Osteoblast (primary cell): ENCODE data around the gene GLP1R. TPM values are rescaled to one million over a fixed set of nuclear protein-coding genes. Genes with fewer than 3 reads are reported as not detected.

ENCODE experiments used
- DNase-seq: peaks from one replicate; pipeline ENCODE4 v3.0.0; 2011; ENCODE audit warnings: low spot score, mixed read lengths; ENCODE audit not compliant: insufficient read length; ENCODE audit errors: missing footprints
- H2AFZ ChIP-seq: 2 replicates; pipeline ENCODE4 v1.6.0; 2011; ENCODE audit warnings: mild to moderate bottlenecking, low read length
- H3K27ac ChIP-seq: 2 replicates; pipeline ENCODE4 v1.5.1; 2011; ENCODE audit warnings: mild to moderate bottlenecking, low read depth, low read length, moderate library complexity
- H3K27me3 ChIP-seq: 2 replicates; pipeline ENCODE4 v1.6.0; 2012; ENCODE audit warnings: mild to moderate bottlenecking, control low read depth, inconsistent platforms, low read length, moderate library complexity; ENCODE audit not compliant: insufficient read depth
- H3K36me3 ChIP-seq: 2 replicates; pipeline ENCODE4 v1.5.1; 2011; ENCODE audit warnings: mild to moderate bottlenecking, low read length, control low read depth, moderate library complexity; ENCODE audit not compliant: insufficient read depth
- H3K4me1 ChIP-seq: 2 replicates; pipeline ENCODE4 v1.5.1; 2011; ENCODE audit warnings: mild to moderate bottlenecking, low read length, control low read depth, moderate library complexity; ENCODE audit not compliant: insufficient read depth
- H3K4me2 ChIP-seq: 2 replicates; pipeline ENCODE4 v1.6.0; 2011; ENCODE audit warnings: mild to moderate bottlenecking, low read length; ENCODE audit not compliant: insufficient read depth
- H3K4me3 ChIP-seq: fragments of 200-600 bp; sonication (generic); 3 replicates; pipeline ENCODE4 v1.5.1; 2012; ENCODE audit warnings: mild to moderate bottlenecking, low read length, inconsistent platforms; ENCODE audit not compliant: insufficient read depth
- H3K79me2 ChIP-seq: 2 replicates; pipeline ENCODE4 v1.6.0; 2012; ENCODE audit warnings: mild to moderate bottlenecking, low read length, control low read depth, inconsistent platforms; ENCODE audit not compliant: insufficient read depth
- H3K9me3 ChIP-seq: 2 replicates; pipeline ENCODE4 v1.5.1; 2011; ENCODE audit warnings: low read depth, low read length, control low read depth
- H4K20me1 ChIP-seq: 2 replicates; pipeline ENCODE4 v1.6.0; 2012; ENCODE audit warnings: mild to moderate bottlenecking, low read length, control low read depth; ENCODE audit not compliant: insufficient read depth
- CTCF ChIP-seq: IDR thresholded peaks from 2 replicates; pipeline ENCODE4 v1.5.1; 2011; ENCODE audit warnings: mild to moderate bottlenecking, low read depth, low read length, moderate library complexity; ENCODE audit errors: extremely low read depth
- total RNA-seq: library from RNA; depleted of rRNA; stranded (reverse); fragments of >200 nt; gene quantifications from 2 replicates; pipeline ENCODE4 v1.2.3, GENCODE V29; 2012

The GLP1R gene
- total RNA-seq, 1 donor = not detected

DNA sequence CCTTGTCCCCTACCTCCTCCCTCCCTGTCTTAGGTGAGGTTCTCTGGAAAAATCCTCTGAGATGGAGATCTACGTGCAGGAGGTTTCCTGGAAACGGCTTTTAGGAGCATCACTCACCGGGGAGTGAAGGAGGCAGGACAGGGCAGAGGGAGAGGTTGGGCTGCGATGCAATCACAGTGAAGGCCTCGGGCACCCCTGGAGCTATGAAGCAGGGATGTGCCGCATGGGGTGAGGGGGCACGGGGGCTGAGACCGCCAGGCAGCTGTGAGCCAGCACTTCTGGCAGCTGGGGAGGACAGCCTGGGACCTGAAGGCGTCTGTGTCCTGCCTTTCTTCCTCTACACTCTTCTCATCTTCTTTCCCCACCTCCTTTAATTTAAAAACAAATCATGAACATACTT lies 12.9 kb upstream of the GLP1R start:
- Histone ChIP-seq H3K4me2 (no peak overlapping the region), H3K9me3 (no peaks in the 10 kb centered on the region), H3K36me3 (no peaks in the 10 kb centered on the region), H3K79me2 (no peaks in the 10 kb centered on the region), H4K20me1 (no peaks in the 10 kb centered on the region), H2AFZ (no peak overlapping the region), H3K4me1 (no peaks in the 10 kb centered on the region), H3K27me3 (peaks cover 9% of the 10 kb centered on the region), H3K4me3 (no peak overlapping the region), H3K27ac (no peak overlapping the region)
- TF ChIP-seq CTCF = no peak
- peak; percentile 37 for DNase-seq

GRCh38 chr6:39037082-39037508 lies 11.5 kb upstream of the GLP1R start:
- DNase-seq = no peak
- Histone ChIP-seq H4K20me1 (no peaks in the 10 kb centered on the region), H3K79me2 (no peaks in the 10 kb centered on the region), H3K27me3 (peaks cover 9% of the 10 kb centered on the region), H3K4me1 (no peaks in the 10 kb centered on the region), H3K27ac (no peak overlapping the region), H3K4me2 (no peak overlapping the region), H3K36me3 (no peaks in the 10 kb centered on the region), H3K4me3 (no peak overlapping the region), H3K9me3 (no peaks in the 10 kb centered on the region), H2AFZ (no peak overlapping the region)
- no peak for TF ChIP-seq CTCF

- Histone ChIP-seq H3K27me3 (peaks cover 9% of the 10 kb centered on the region), H3K27ac (no peak overlapping the region), H3K4me1 (no peaks in the 10 kb centered on the region), H2AFZ (no peak overlapping the region), H3K36me3 (no peaks in the 10 kb centered on the region), H3K4me2 (no peak overlapping the region), H3K4me3 (no peak overlapping the region), H3K9me3 (no peaks in the 10 kb centered on the region), H3K79me2 (no peaks in the 10 kb centered on the region), H4K20me1 (no peaks in the 10 kb centered on the region)
- DNase-seq = peak; percentile 62
- no peak for TF ChIP-seq CTCF
Observed at GRCh38 chr6:39037707-39038106, 10.9 kb upstream of the GLP1R start.

DNA sequence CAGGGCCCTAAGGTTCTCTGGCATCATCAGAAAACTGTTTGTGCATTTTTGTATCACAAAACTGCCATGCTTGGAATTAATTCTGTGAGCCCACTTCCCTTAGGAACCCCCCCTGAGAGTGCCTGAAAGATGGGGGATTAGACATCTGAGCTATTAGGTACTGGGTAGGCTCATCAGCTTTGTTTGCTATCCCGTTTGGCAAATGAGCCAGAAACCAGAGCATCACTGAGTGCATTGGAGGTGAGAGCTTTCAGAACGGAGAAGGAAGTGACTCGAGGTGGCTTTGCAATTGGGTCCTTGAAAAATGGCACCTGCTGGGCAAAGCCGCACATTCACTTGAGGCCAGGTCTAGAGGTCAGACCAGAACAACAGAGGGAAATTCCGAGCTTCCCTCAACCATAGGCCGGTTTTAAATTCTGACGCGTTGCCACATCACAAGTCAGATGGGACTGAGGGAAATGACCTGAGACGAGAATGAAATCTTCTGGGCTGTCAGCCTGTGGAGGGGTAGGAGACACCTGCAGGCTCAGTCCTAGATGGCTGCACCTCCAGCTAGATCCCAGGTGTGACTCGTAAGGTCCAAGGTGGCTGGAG lies 8.4 kb upstream of the GLP1R start:
- H3K27me3 ChIP-seq = peaks cover 6% of the 10 kb centered on the region
- H3K4me1 ChIP-seq = no peaks in the 10 kb centered on the region
- DNase-seq = peak; percentile 51
- no peak overlapping the region for H3K27ac ChIP-seq
- no peak overlapping the region for H2AFZ ChIP-seq
- no peak overlapping the region for H3K4me3 ChIP-seq
- H3K79me2 ChIP-seq = no peaks in the 10 kb centered on the region
- no peaks in the 10 kb centered on the region for H4K20me1 ChIP-seq
- no peaks in the 10 kb centered on the region for H3K36me3 ChIP-seq
- H3K4me2 ChIP-seq = no peak overlapping the region
- no peak for TF ChIP-seq CTCF
- no peaks in the 10 kb centered on the region for H3K9me3 ChIP-seq
